ENCODE results near the gene NDUFV3. TPM values are rescaled to one million over a fixed set of nuclear protein-coding genes. Genes with fewer than 3 reads are reported as not detected.
"Not testable (repeated sequence)": the region's sequence is repeated elsewhere in the genome, so short reads cannot be mapped to it uniquely, and the experiment has no call there.

NDUFV3 gene
- polyA plus RNA-seq, result 17.4 TPM

DNA sequence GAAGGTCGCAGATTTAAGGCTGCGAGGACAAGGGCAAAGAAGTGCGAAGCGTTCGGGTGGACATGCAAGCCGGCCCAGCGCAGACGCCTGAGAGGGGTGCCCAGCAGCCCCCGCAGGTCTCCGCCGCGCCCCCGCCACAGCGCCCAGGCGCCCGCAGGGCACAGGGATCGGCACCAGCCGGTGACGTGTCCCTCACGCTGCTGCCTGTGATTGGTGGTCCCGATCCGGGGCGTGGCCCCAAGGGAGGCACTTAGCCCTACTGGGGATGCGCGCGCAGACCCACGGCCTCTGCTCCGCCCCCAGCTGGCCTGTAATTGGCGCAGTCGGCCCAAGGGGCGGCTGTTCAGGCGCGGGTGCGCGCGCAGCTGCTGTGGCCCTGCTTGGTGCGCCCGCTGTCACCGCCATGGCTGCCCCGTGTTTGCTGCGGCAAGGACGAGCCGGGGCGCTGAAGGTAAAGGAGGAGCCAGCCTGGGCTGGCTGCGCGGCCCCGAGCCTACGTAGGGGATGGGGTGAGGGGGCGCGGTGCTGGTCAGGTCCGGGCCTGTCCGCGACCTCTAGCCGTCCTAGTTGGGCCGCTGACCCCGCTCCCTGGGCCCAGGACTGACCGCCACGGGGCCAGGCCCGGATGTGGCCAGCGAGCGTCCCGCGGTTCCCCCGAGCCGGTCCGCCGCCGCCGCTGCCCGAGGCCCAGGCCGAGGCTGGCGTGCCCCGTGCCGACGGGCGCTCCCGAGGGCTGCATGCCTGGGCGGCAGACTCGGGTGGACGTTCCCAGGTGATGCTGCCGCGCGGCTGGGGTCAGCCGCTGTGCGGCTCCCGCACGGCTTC is at the start of gene NDUFV3:
NDUFV3 (plus strand) TSS at position 379 of the 825 bp plus-strand sequence; CDS start at position 404, 25 bp downstream.
- Mint-ChIP-seq H3K9me3 (no peaks in the 10 kb centered on the region), H3K27me3 (no peaks in the 10 kb centered on the region), H3K4me3 (peak within 1 kb of the TSS; percentile 82 to 95 (median 90)), H3K36me3 (peaks cover 9% of the 10 kb centered on the region), H3K4me1 (peaks cover 6 to 12% (median 9%) of the 10 kb centered on the region in 3 donors), H3K27ac (peak within 1 kb of the TSS; percentile 34 to 94 (median 76))

DNA sequence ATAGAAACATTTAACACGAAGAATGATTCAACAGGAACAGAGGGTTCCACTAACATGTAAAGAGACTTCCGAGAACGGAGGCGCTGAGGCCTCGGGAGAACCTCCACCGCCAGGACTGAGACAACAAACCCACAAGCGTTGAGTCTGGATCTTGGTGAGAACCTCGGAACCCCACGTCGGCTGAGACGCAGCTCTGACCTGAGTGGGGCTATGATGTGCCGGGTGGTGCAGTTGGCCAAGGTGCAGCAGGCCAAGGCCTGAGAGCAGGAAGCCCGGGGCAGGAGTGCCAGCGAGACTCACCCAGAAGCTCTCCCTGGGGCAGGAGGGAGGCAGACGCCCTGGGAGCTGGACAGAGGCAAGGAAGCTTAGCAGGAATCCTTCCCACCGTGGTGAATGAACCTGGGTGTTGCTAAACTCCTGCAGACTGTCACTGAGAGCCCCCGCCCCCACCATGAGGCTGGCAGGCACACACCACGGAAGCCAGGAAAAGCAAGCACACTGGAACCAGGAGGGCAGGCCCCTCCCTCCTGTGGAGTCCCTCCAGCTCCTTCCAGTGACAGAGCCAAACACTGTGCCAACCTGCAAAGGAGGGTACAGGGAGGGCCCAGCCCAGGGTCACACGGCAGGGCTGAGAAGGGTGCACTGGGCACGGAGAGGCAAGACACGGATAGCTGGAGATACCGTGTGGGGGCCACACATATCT is 48.5 kb upstream of the NDUFV3 start:
- H3K27ac Mint-ChIP-seq, result peak overlapping the region in 1 of 3 donors; percentile 1
- H3K27me3 Mint-ChIP-seq, result no peaks in the 10 kb centered on the region
- H3K4me1 Mint-ChIP-seq, result no peaks in the 10 kb centered on the region
- H3K36me3 Mint-ChIP-seq, result peaks cover 1% of the 10 kb centered on the region
- H3K4me3 Mint-ChIP-seq, result no peak overlapping the region
- H3K9me3 Mint-ChIP-seq, result peaks cover 0 to 5% (median 0%) of the 10 kb centered on the region in 3 donors

DNA sequence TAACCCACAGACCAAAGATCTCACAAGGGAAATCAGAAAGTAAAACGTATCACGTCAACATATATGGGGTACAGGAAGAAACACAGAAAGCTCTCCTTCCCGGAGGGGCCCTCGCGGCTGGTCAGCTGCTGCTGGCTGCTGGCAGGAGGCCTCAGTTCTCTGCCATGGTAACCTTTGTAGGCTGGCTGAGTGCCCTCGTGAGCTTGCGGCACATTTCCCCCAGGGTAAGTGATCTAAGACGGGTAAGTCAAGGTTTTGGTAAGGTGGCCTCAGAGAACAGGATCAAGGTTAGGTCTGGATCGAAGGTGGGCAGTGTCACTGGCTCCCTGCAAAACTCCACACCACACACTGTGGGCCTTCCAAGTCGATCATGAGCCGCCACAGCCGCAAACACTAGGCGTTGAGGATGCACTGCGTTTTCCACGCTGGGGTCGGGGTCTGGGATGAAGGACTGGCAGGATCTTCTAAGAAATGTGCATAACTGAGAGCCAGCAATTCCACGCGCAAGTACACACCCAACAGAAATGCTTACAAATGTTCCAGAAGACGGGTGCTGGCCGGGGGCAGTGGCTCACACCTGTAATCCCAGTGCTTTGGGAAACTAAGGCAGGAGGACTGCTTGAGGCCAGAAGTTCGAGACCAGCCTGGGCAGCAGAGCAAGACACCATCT is 47.7 kb upstream of the NDUFV3 start:
- H3K4me3 Mint-ChIP-seq, result no peak overlapping the region
- no peaks in the 10 kb centered on the region for H3K27me3 Mint-ChIP-seq
- H3K36me3 Mint-ChIP-seq, result peaks cover 1% of the 10 kb centered on the region
- no peaks in the 10 kb centered on the region for H3K4me1 Mint-ChIP-seq
- H3K27ac Mint-ChIP-seq, result peak overlapping the region in 2 of 3 donors; percentile 53 to 82
- H3K9me3 Mint-ChIP-seq, result peaks cover 0 to 5% (median 0%) of the 10 kb centered on the region in 3 donors

DNA sequence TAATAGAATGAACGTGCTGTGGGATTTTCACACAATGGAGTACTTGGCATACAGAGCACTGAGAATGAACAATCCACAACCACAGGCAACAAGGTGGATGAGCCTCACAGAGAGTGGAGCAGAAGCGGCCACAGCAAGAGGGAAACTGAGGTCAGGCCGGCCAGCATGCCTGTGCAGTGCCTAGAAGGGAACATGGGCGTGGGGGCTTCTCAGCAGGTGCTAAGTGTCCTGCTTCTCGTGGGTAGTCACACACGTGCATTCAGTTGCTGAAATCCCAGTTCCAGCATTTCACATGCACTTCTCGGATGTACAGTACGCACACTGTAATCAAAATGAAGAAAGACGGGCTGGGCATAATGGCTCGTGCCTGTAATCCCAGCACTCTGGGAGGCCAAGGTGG is 46.9 kb upstream of the NDUFV3 start:
- no peaks in the 10 kb centered on the region for H3K4me1 Mint-ChIP-seq
- H3K4me3 Mint-ChIP-seq, result no peak overlapping the region
- H3K27ac Mint-ChIP-seq, result no peak overlapping the region
- H3K36me3 Mint-ChIP-seq, result peaks cover 1% of the 10 kb centered on the region
- H3K9me3 Mint-ChIP-seq, result peaks cover 0 to 5% (median 0%) of the 10 kb centered on the region in 3 donors
- no peaks in the 10 kb centered on the region for H3K27me3 Mint-ChIP-seq

DNA sequence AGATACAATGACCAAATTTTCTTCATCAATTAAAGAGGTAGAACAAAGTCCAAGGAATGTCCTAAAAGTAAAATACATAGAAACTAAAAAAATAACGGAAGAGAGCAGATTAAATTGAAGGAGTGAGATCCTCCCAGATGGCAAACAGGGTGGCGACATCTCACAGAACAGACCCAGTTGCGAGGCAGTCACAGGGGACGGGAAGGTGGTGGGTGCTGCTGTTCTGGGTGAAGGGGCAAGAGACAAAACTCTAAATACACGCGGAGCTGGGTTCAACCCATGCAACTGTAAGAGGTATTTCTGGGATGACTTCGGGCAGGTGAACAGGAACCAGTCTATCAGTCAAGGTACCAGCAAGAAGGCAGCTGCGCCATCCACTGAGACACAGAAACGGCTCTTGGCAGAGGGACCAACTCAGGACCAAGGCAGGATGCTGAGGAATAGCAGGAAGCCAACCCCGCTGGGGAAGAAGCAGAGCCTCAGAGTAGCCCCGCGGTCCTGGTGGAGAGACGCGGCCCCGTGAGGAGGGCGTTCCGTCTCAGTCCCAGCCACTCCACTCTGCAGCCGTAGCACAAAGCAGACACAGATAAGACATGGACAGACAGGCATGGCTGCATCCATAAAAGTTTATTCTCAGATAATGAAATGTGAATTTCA is 45.9 kb upstream of the NDUFV3 start:
- Mint-ChIP-seq H3K27ac (no peak overlapping the region), H3K4me3 (no peak overlapping the region), H3K36me3 (peaks cover 1% of the 10 kb centered on the region), H3K9me3 (peaks cover 0 to 5% (median 0%) of the 10 kb centered on the region in 3 donors), H3K27me3 (no peaks in the 10 kb centered on the region), H3K4me1 (no peaks in the 10 kb centered on the region)

DNA sequence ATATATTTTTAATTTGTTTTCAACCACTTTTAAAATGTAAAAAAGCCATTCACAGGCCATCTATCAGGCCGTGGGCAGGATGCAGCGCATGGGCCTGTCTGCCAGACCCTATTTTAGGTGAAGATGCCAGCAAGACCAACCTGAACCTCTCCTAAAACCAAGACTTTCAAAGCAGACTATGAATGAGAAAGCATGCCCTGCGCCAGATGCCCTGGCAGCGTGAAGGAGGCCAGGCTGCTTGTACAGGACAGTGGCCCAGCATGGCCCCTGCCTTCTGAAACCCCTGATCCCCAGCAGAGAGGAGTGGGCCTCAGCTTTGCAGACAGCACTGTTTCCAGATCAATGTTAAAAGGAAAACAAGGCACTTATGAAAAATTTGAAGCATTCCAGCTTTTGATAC is 45.4 kb upstream of the NDUFV3 start:
- Mint-ChIP-seq H3K4me3 (no peak overlapping the region), H3K36me3 (peaks cover 1% of the 10 kb centered on the region), H3K27me3 (no peaks in the 10 kb centered on the region), H3K9me3 (peaks cover 0 to 5% (median 0%) of the 10 kb centered on the region in 3 donors), H3K27ac (no peak overlapping the region), H3K4me1 (no peaks in the 10 kb centered on the region)

DNA sequence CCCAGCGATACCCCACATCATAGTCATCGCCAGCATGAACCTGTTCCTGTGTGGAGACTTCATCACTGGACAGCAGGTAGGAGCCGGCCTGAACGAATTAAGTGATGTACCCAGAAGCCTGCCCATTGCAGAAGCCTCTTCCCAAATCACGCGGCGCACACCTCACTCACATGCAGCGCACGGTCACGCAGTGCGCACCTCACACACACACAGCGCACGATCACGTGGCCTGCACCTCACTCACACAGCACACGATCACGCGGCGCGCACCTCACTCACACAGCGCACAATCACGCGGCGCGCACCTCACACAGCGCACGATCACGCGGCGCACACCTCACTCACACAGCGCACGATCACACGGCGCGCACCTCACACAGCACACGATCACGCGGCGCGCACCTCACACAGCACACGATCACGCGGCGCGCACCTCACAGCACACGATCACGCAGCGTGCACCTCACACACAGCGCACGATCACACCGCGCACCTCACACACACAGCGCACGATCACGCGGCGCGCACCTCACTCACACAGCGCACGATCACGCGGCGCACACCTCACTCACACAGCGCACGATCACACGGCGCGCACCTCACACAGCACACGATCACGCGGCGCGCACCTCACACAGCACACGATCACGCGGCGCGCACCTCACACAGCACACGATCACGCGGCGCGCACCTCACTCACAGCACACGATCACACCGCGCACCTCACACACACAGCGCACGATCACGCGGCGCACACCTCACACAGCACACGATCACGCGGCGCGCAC is 44.8 kb upstream of the NDUFV3 start:
- not testable (repeated sequence) for H3K4me3 Mint-ChIP-seq, H3K27me3 Mint-ChIP-seq, H3K36me3 Mint-ChIP-seq, H3K9me3 Mint-ChIP-seq, H3K4me1 Mint-ChIP-seq
- H3K27ac Mint-ChIP-seq, result peak overlapping the region in 1 of 3 donors; percentile 76

DNA sequence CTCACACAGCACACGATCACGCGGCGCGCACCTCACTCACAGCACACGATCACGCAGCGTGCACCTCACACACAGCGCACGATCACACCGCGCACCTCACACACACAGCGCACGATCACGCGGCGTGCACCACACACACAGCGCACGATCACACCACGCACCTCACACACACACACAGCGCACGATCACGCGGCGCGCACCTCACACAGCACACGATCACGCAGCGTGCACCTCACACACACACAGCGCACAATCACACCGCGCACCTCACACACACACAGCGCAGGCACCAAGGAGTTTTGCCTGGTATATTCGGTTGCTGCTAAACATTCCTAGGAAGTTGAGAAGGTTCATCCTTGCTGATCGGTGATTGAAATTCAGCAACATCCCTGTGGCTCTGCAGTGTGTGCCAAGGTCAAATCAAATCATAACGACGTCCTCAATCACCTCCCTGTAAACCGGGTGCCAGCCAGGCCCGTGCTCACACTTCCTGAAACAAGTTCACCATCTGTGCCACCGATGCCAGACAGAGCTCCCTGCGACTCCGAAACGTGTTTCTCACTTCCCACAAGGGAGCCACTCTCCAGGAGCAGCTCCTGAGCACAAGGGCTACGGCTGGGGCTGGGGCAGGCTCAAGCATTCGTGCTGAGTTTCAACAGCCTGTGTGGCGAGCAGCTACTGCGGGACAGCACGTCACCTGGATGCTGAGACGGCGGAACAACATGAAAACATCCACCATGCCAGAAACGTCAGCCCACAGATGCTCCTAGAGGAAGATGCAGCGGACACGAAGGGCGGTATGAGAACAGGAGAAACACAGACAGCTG is 44.0 kb upstream of the NDUFV3 start:
- no peaks in the 10 kb centered on the region for H3K4me1 Mint-ChIP-seq
- peak overlapping the region in 1 of 3 donors; percentile 76 for H3K27ac Mint-ChIP-seq
- H3K9me3 Mint-ChIP-seq, result peaks cover 0 to 5% (median 0%) of the 10 kb centered on the region in 3 donors
- H3K27me3 Mint-ChIP-seq, result no peaks in the 10 kb centered on the region
- H3K4me3 Mint-ChIP-seq, result no peak overlapping the region
- H3K36me3 Mint-ChIP-seq, result peaks cover 1% of the 10 kb centered on the region

DNA sequence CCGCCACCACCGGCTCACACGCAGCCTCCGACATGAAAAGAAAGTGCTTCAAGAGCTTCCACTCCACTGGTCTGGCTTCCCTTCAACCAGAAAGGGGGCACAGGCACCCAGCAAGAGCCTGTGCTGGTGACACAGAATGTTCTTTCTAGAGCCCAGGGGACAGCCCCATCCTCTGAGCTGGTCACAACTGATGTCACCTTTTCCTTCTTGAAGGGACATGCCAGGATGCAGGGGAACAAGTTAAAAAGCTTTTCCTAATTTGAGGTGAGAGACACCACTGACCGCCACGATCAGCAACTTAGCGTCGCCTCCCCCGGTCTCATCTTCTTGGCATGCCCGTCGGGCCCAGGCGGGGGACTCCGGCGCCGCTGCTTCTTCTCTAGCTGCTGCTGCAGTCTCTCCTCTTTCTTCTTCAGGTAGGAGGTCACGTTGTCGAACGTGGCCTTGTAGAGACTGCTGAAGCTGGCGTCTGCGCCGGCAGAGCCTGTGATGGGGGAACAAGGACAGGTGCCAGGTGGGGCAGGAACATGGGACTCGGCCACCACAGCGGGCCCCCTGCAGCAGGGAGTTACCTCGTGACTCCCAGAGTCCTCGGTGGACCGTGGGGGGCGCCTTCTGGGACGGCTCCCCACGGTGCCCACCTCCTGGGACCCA is 43.2 kb upstream of the NDUFV3 start:
- peaks cover 1% of the 10 kb centered on the region for H3K36me3 Mint-ChIP-seq
- H3K27me3 Mint-ChIP-seq, result no peaks in the 10 kb centered on the region
- H3K4me1 Mint-ChIP-seq, result no peaks in the 10 kb centered on the region
- no peak overlapping the region for H3K4me3 Mint-ChIP-seq
- peaks cover 0 to 5% (median 0%) of the 10 kb centered on the region in 3 donors for H3K9me3 Mint-ChIP-seq
- H3K27ac Mint-ChIP-seq, result no peak overlapping the region

DNA sequence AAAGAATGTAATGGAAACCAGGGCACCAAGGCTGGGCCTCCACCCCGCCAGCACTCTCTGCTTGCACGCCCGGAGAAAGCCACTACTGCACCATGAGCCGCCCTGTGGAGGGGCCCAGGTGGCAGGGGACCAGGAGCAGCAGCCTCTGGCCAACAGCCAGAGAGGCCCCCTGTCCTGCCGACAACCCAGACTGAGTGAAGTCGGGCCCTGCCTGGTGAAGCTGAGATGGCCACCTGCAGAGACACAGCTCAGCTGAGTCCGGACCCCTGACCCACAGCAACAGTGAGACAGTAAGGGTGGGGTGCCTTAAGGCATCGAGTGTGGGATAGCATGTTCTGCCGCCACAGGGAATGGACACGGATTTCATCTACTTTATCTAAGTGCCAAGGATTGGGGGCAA is 42.6 kb upstream of the NDUFV3 start:
- Mint-ChIP-seq H3K4me3 (no peak overlapping the region), H3K36me3 (peaks cover 1% of the 10 kb centered on the region), H3K27me3 (no peaks in the 10 kb centered on the region), H3K9me3 (peaks cover 0 to 5% (median 0%) of the 10 kb centered on the region in 3 donors), H3K27ac (no peak overlapping the region), H3K4me1 (no peaks in the 10 kb centered on the region)

DNA sequence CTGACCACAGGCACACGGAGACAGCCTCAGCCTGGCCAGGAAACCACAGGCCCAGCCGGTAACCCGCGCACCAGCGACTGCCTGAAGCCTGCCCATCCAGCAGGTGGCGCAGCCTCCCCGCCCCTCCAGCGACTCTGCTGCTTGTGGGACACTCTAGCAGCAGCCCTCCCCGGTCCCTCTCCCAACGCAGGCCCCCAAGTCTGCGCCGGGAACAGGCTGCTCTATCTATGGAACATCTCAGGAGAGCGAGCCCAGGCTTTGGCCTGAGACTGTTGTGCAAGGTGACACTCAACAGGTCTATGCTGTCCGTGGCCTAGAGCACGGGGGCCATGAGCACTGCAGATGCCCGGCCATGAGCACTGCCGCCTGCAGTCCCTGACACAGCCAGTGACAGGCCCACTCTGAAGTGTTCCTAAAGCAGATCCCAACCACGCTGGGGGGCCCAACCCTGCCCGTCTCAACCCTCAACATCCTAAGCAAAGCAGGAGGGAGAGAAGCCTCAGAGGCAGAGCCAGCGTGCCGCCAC is 42.2 kb upstream of the NDUFV3 start:
- no peak overlapping the region for H3K27ac Mint-ChIP-seq
- H3K4me1 Mint-ChIP-seq, result no peaks in the 10 kb centered on the region
- H3K27me3 Mint-ChIP-seq, result no peaks in the 10 kb centered on the region
- H3K4me3 Mint-ChIP-seq, result no peak overlapping the region
- peaks cover 1% of the 10 kb centered on the region for H3K36me3 Mint-ChIP-seq
- peaks cover 0 to 5% (median 0%) of the 10 kb centered on the region in 3 donors for H3K9me3 Mint-ChIP-seq

DNA sequence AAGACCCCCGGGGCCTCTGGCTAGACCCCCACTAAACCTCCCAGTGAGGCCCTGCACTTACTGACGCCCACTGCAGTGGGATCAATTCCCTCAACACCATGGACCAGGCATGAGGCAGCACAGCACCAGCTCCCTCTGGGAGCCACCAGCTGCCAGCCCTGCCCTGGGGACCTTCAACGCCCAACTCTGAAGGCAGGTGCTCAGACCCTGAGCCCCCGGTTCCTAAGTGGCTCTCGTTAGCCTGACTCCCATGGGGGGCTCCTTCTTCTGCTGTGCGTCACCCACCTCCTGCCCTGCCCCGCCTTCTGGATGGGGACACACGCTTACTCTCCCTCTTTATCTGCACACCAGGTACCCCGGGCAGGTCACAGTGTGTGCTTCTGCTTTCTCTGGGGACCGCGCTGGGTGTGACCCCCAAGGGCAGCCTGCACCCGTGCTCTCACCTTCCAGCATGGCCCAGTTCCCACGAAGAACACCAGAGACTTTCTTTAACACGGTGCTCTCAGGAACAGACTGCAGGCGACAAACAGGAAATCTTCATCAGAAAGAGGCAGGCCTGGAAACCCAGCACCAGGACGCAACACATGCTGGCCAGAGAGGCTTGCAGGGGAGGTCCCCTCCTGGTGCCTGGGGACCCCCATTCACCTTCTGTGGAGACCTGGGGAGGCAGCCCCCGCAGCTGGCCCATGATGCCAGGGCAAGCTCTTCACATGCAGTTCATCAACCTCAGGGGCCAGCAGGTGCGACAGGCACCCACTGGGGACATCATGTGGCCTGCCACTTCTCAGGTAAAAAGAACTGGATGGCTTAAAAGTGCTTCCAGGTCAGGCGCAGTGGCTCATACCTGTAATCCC is 41.1 kb upstream of the NDUFV3 start:
- H3K4me3 Mint-ChIP-seq, result peak overlapping the region in 1 of 4 donors; percentile 32
- no peak overlapping the region for H3K27ac Mint-ChIP-seq
- no peaks in the 10 kb centered on the region for H3K36me3 Mint-ChIP-seq
- H3K4me1 Mint-ChIP-seq, result no peaks in the 10 kb centered on the region
- peaks cover 0 to 5% (median 0%) of the 10 kb centered on the region in 3 donors for H3K9me3 Mint-ChIP-seq
- H3K27me3 Mint-ChIP-seq, result no peaks in the 10 kb centered on the region
